Effector memory CD4-positive, alpha-beta T cell (primary cell): ENCODE data around the gene HOXB3.

Experiments used
- DNase-seq, 3 donors: peaks; one replicate each; pipeline ENCODE4 v3.0.0-alpha.2; 2020
- H3K27ac ChIP-seq: 2 replicates; pipeline ENCODE4 v1.7.0; 2013; ENCODE audit warnings: mild to moderate bottlenecking, low read length, moderate library complexity; ENCODE audit not compliant: insufficient read depth, poor library complexity, severe bottlenecking
- H3K27me3 ChIP-seq: replicated peaks from 2 replicates; pipeline ENCODE4 v1.7.0; 2013; ENCODE audit warnings: mild to moderate bottlenecking, low read length; ENCODE audit not compliant: insufficient read depth, control insufficient read depth, poor library complexity, severe bottlenecking
- H3K36me3 ChIP-seq: 2 replicates; pipeline ENCODE4 v1.7.0; 2013; ENCODE audit warnings: mild to moderate bottlenecking, low read length, moderate library complexity; ENCODE audit not compliant: control insufficient read depth, insufficient read depth
- H3K4me1 ChIP-seq: 2 replicates; pipeline ENCODE4 v1.7.0; 2013; ENCODE audit warnings: low read length, mild to moderate bottlenecking; ENCODE audit not compliant: control insufficient read depth, insufficient read depth, poor library complexity, severe bottlenecking
- H3K4me3 ChIP-seq: 2 replicates; pipeline ENCODE4 v1.7.0; 2013; ENCODE audit warnings: low read length, low read depth, mild to moderate bottlenecking; ENCODE audit not compliant: insufficient read depth, poor library complexity, severe bottlenecking
- H3K9me3 ChIP-seq: 2 replicates; pipeline ENCODE4 v1.7.0; 2013; ENCODE audit warnings: mild to moderate bottlenecking, low read length, moderate library complexity; ENCODE audit not compliant: control insufficient read depth

Gene HOXB3

GRCh38 chr17:48603959-48604769 is 14.1 kb upstream of the HOXB3 start:
- Histone ChIP-seq H3K36me3 (no peaks in the 10 kb centered on the region), H3K4me1 (peaks cover 9% of the 10 kb centered on the region), H3K27me3 (peaks cover 59% of the 10 kb centered on the region), H3K27ac (no peak overlapping the region), H3K4me3 (no peak overlapping the region), H3K9me3 (no peaks in the 10 kb centered on the region)
- no peak for DNase-seq

- Histone ChIP-seq H3K4me1 (peaks cover 26% of the 10 kb centered on the region), H3K36me3 (no peaks in the 10 kb centered on the region), H3K4me3 (no peak overlapping the region), H3K9me3 (no peaks in the 10 kb centered on the region), H3K27me3 (peaks cover 72% of the 10 kb centered on the region), H3K27ac (no peak overlapping the region)
- DNase-seq = no peak
Observed at GRCh38 chr17:48601539-48602425, 11.7 kb upstream of the HOXB3 start.

- H3K4me1 ChIP-seq = peaks cover 32% of the 10 kb centered on the region
- no peak overlapping the region for H3K27ac ChIP-seq
- no peak for DNase-seq
- H3K27me3 ChIP-seq = peaks cover 77% of the 10 kb centered on the region
- no peak overlapping the region for H3K4me3 ChIP-seq
- H3K36me3 ChIP-seq = no peaks in the 10 kb centered on the region
- no peaks in the 10 kb centered on the region for H3K9me3 ChIP-seq
Observed at GRCh38 chr17:48601207-48601538, 11.1 kb upstream of the HOXB3 start.

GRCh38 chr17:48600244-48601098 is 10.4 kb upstream of the HOXB3 start:
- Histone ChIP-seq H3K4me3 (no peak overlapping the region), H3K36me3 (no peaks in the 10 kb centered on the region), H3K9me3 (no peaks in the 10 kb centered on the region), H3K27me3 (peaks cover 80% of the 10 kb centered on the region), H3K4me1 (peaks cover 35% of the 10 kb centered on the region), H3K27ac (no peak overlapping the region)
- no peak for DNase-seq

- Histone ChIP-seq H3K27me3 (peaks cover 76% of the 10 kb centered on the region), H3K27ac (no peak overlapping the region), H3K4me1 (peaks cover 34% of the 10 kb centered on the region), H3K36me3 (no peaks in the 10 kb centered on the region), H3K9me3 (no peaks in the 10 kb centered on the region), H3K4me3 (no peak overlapping the region)
- DNase-seq = no peak
Observed at GRCh38 chr17:48599354-48599753, 9.3 kb upstream of the HOXB3 start.

- Histone ChIP-seq H3K4me1 (peaks cover 27% of the 10 kb centered on the region), H3K27ac (no peak overlapping the region), H3K4me3 (no peak overlapping the region), H3K36me3 (no peaks in the 10 kb centered on the region), H3K9me3 (no peaks in the 10 kb centered on the region), H3K27me3 (peaks cover 74% of the 10 kb centered on the region)
- no peak for DNase-seq
Observed at GRCh38 chr17:48598736-48599135, 8.7 kb upstream of the HOXB3 start.

GRCh38 chr17:48597778-48598631 is 8.0 kb upstream of the HOXB3 start:
- Histone ChIP-seq H3K27ac (no peak overlapping the region), H3K4me3 (peak overlapping the region; percentile 60), H3K9me3 (no peaks in the 10 kb centered on the region), H3K36me3 (no peaks in the 10 kb centered on the region), H3K27me3 (peaks cover 72% of the 10 kb centered on the region), H3K4me1 (peaks cover 31% of the 10 kb centered on the region)
- DNase-seq = no peak

GRCh38 chr17:48597528-48597777 is 7.4 kb upstream of the HOXB3 start:
- peak overlapping the region; percentile 60 for H3K4me3 ChIP-seq
- peaks cover 37% of the 10 kb centered on the region for H3K4me1 ChIP-seq
- peaks cover 73% of the 10 kb centered on the region for H3K27me3 ChIP-seq
- H3K9me3 ChIP-seq = no peaks in the 10 kb centered on the region
- no peak overlapping the region for H3K27ac ChIP-seq
- H3K36me3 ChIP-seq = no peaks in the 10 kb centered on the region
- no peak for DNase-seq

- no peak overlapping the region for H3K27ac ChIP-seq
- H3K9me3 ChIP-seq = no peaks in the 10 kb centered on the region
- H3K4me1 ChIP-seq = peaks cover 42% of the 10 kb centered on the region
- no peak for DNase-seq
- peaks cover 73% of the 10 kb centered on the region for H3K27me3 ChIP-seq
- H3K36me3 ChIP-seq = no peaks in the 10 kb centered on the region
- H3K4me3 ChIP-seq = peak overlapping the region; percentile 60
Observed at GRCh38 chr17:48596735-48597527, 6.9 kb upstream of the HOXB3 start.
